H9 (cell line): ENCODE data around the gene NR5A1. TPM values are rescaled to one million over a fixed set of nuclear protein-coding genes. Genes with fewer than 3 reads are reported as not detected.

Source experiments
- DNase-seq: peaks from one replicate; pipeline ENCODE4 v3.0.0-alpha.2; 2017
- H2AFZ ChIP-seq: one replicate; pipeline ENCODE4 v1.6.1; 2013; ENCODE audit warnings: mild to moderate bottlenecking, low read length, control low read depth, moderate library complexity
- H2AK5ac ChIP-seq: 2 replicates; pipeline ENCODE4 v1.6.1; 2013; ENCODE audit warnings: low read length, control low read depth, mixed read lengths; ENCODE audit not compliant: insufficient read length
- H2BK120ac ChIP-seq: one replicate; pipeline ENCODE4 v1.6.1; 2013; ENCODE audit warnings: low read depth, mild to moderate bottlenecking, low read length, control low read depth, inconsistent platforms; ENCODE audit not compliant: poor library complexity, severe bottlenecking
- H2BK12ac ChIP-seq: 2 replicates; pipeline ENCODE4 v1.6.1; 2013; ENCODE audit warnings: low read length, control low read depth, mixed read lengths, low read depth; ENCODE audit not compliant: insufficient read length
- H2BK15ac ChIP-seq: 2 replicates; pipeline ENCODE4 v1.6.1; 2013; ENCODE audit warnings: low read depth, low read length, control low read depth
- H2BK20ac ChIP-seq: one replicate; pipeline ENCODE4 v1.6.1; 2013; ENCODE audit warnings: low read depth, mild to moderate bottlenecking, low read length, control low read depth, inconsistent platforms; ENCODE audit not compliant: poor library complexity, severe bottlenecking
- H2BK5ac ChIP-seq: 2 replicates; pipeline ENCODE4 v1.6.1; 2013; ENCODE audit warnings: low read length, control low read depth, mixed read lengths; ENCODE audit not compliant: insufficient read length
- H3K14ac ChIP-seq: 2 replicates; pipeline ENCODE4 v1.6.1; 2013; ENCODE audit warnings: low read length, control low read depth; ENCODE audit not compliant: insufficient read depth
- H3K18ac ChIP-seq: 2 replicates; pipeline ENCODE4 v1.6.1; 2013; ENCODE audit warnings: low read depth, mild to moderate bottlenecking, mixed read lengths, low read length, control low read depth; ENCODE audit not compliant: insufficient read length
- H3K23ac ChIP-seq: 2 replicates; pipeline ENCODE4 v1.6.1; 2013; ENCODE audit warnings: low read length, control low read depth, mixed read lengths, low read depth; ENCODE audit not compliant: insufficient read length
- H3K23me2 ChIP-seq: 2 replicates; pipeline ENCODE4 v1.6.1; 2013; ENCODE audit warnings: low read depth, mild to moderate bottlenecking, mixed read lengths, low read length, control low read depth; ENCODE audit not compliant: insufficient read length, poor library complexity, severe bottlenecking
- H3K27ac ChIP-seq: 2 replicates; pipeline ENCODE4 v1.5.1; 2013; ENCODE audit warnings: low read length, control low read depth, mixed read lengths, low read depth; ENCODE audit not compliant: insufficient read length
- H3K27me3 ChIP-seq: 2 replicates; pipeline ENCODE4 v1.6.1; 2013; ENCODE audit warnings: low read length, control low read depth, inconsistent platforms; ENCODE audit not compliant: insufficient read depth
- H3K4ac ChIP-seq: 2 replicates; pipeline ENCODE4 v1.6.1; 2013; ENCODE audit warnings: low read depth, mild to moderate bottlenecking, control low read depth, inconsistent platforms, low read length, moderate library complexity
- H3K4me1 ChIP-seq: 2 replicates; pipeline ENCODE4 v1.6.1; 2013; ENCODE audit warnings: low read length, control low read depth, inconsistent platforms; ENCODE audit not compliant: insufficient read depth
- H3K4me2 ChIP-seq: 2 replicates; pipeline ENCODE4 v1.6.1; 2013; ENCODE audit warnings: low read length, control low read depth, mixed read lengths; ENCODE audit not compliant: insufficient read length, insufficient read depth
- H3K56ac ChIP-seq: 2 replicates; pipeline ENCODE4 v1.6.1; 2013; ENCODE audit warnings: low read depth, mild to moderate bottlenecking, mixed read lengths, low read length, control low read depth; ENCODE audit not compliant: insufficient read length
- H3K79me1 ChIP-seq: 2 replicates; pipeline ENCODE4 v1.6.1; 2013; ENCODE audit warnings: low read depth, mild to moderate bottlenecking, moderate library complexity, low read length, control low read depth, inconsistent platforms; ENCODE audit not compliant: insufficient read depth, poor library complexity, severe bottlenecking
- H3K79me2 ChIP-seq: 2 replicates; pipeline ENCODE4 v1.6.1; 2013; ENCODE audit warnings: low read length, control low read depth, inconsistent platforms; ENCODE audit not compliant: insufficient read depth
- H3K9ac ChIP-seq: 2 replicates; pipeline ENCODE4 v1.6.1; 2013; ENCODE audit warnings: low read length, control low read depth, mixed read lengths; ENCODE audit not compliant: insufficient read length; ENCODE audit errors: extremely low read depth
- H3K9me3 ChIP-seq: one replicate; pipeline ENCODE4 v1.6.1; 2013; ENCODE audit warnings: low read depth, low read length, inconsistent platforms; ENCODE audit not compliant: control insufficient read depth
- H3T11ph ChIP-seq: one replicate; pipeline ENCODE4 v1.6.1; 2013; ENCODE audit warnings: mild to moderate bottlenecking, low read length, control low read depth, inconsistent platforms
- H4K20me1 ChIP-seq: one replicate; pipeline ENCODE4 v1.6.1; 2013; ENCODE audit not compliant: control insufficient read depth, insufficient read length, insufficient read depth
- H4K5ac ChIP-seq: 2 replicates; pipeline ENCODE4 v1.6.1; 2013; ENCODE audit warnings: low read depth, mild to moderate bottlenecking, mixed read lengths, low read length, control low read depth; ENCODE audit not compliant: insufficient read length
- H4K8ac ChIP-seq: replicated peaks from 2 replicates; pipeline ENCODE4 v1.6.1; 2013; ENCODE audit warnings: low read length, control low read depth, mixed read lengths, low read depth; ENCODE audit not compliant: insufficient read length
- H4K91ac ChIP-seq: 2 replicates; pipeline ENCODE4 v1.6.1; 2013; ENCODE audit warnings: low read depth, mild to moderate bottlenecking, moderate library complexity, mixed read lengths, low read length, control low read depth; ENCODE audit not compliant: insufficient read length
- H3K27ac Mint-ChIP-seq, 3 experiments: 2 replicates in 2 of 3; 3 replicates in 1 of 3; pipeline ENCODE4 v1.8.0; 2020 to 2021; ENCODE audit warnings: mixed read lengths in 3 of 3, mild to moderate bottlenecking in 1 of 3, moderate library complexity in 1 of 3
- H3K27me3 Mint-ChIP-seq: 2 replicates; pipeline ENCODE4 v1.8.0; 2021; ENCODE audit warnings: low read depth, mild to moderate bottlenecking, moderate library complexity, mixed read lengths
- H3K36me3 Mint-ChIP-seq, 3 experiments: 2 replicates in 2 of 3; 3 replicates in 1 of 3; pipeline ENCODE4 v1.8.0; 2020 to 2021; ENCODE audit warnings: low read depth in 3 of 3, mixed read lengths in 3 of 3; ENCODE audit not compliant: insufficient read depth in 1 of 3
- H3K4me1 Mint-ChIP-seq, 2 experiments: 2 replicates each; pipeline ENCODE4 v1.8.0; 2020; ENCODE audit warnings: mixed read lengths in 2 of 2
- H3K4me3 Mint-ChIP-seq, 2 experiments: 2 replicates in 1 of 2; 3 replicates in 1 of 2; pipeline ENCODE4 v1.8.0; 2020 to 2021; ENCODE audit warnings: mild to moderate bottlenecking in 2 of 2, mixed read lengths in 2 of 2, moderate library complexity in 1 of 2
- H3K9me3 Mint-ChIP-seq, 2 experiments: 2 replicates in 1 of 2; 3 replicates in 1 of 2; pipeline ENCODE4 v1.8.0; 2020; ENCODE audit warnings: mild to moderate bottlenecking in 2 of 2, mixed read lengths in 2 of 2, moderate library complexity in 1 of 2
- WGBS: extraction: QIAGEN DNeasy Blood & Tissue Kit; methylation state at CpG from one replicate; pipeline ENCODE4 v1.1.7; 2013; ENCODE audit warnings: missing lambda C conversion rate, low lambda C conversion rate, mixed read lengths; ENCODE audit not compliant: insufficient read length; ENCODE audit errors: extremely low coverage; 5-methylcytosine and 5-hydroxymethylcytosine counted together
- total RNA-seq: library from RNA; stranded (reverse); gene quantifications from 2 replicates; pipeline ENCODE4 v1.2.1, GENCODE V29; 2021
- TF ChIP-seq, protein P1 (sequence below): fragments of 200-600 bp; sonication (generic); conservative IDR thresholded peaks from 3 replicates; pipeline ENCODE4 v1.8.0; 2021; ENCODE audit warnings: antibody characterized with exemption, mild to moderate bottlenecking

Gene NR5A1
- total RNA-seq, 1 experiment from 2014 or later = 0.37 TPM

- H3K9me3 Mint-ChIP-seq = peaks cover 2 to 4% of the 10 kb centered on the region in 2 experiments; a peak in 2 of 5 replicates
- no peak overlapping the region for H2BK15ac ChIP-seq
- H3K4ac ChIP-seq = no peak overlapping the region
- peaks cover 4% of the 10 kb centered on the region for H3K23me2 ChIP-seq
- H3K36me3 Mint-ChIP-seq = no peaks in the 10 kb centered on the region; a peak in 1 of 7 replicates
- no peak overlapping the region; the same call in 1 of the 2 replicates for H3K14ac ChIP-seq
- H3T11ph ChIP-seq = no peak overlapping the region
- peaks cover 3% of the 10 kb centered on the region; the same call in 1 of the 2 replicates for H3K27me3 ChIP-seq
- H3K23ac ChIP-seq = no peak overlapping the region
- H3K79me1 ChIP-seq = no peaks in the 10 kb centered on the region
- no peak overlapping the region for H2AK5ac ChIP-seq
- no peak for DNase-seq
- no peak overlapping the region for H2BK12ac ChIP-seq
- no peak overlapping the region for H4K8ac ChIP-seq
- H3K79me2 ChIP-seq = no peaks in the 10 kb centered on the region
- H3K27ac ChIP-seq = no peak overlapping the region
- H3K27ac Mint-ChIP-seq = no peak overlapping the region
- no peak overlapping the region for H2BK5ac ChIP-seq
- no peak overlapping the region for H2BK20ac ChIP-seq
- peaks cover 74% of the 10 kb centered on the region for H3K27me3 Mint-ChIP-seq
- H3K9me3 ChIP-seq = no peaks in the 10 kb centered on the region
- H4K20me1 ChIP-seq = peaks cover 3% of the 10 kb centered on the region
- peaks cover 17 to 46% of the 10 kb centered on the region in 2 experiments for H3K4me1 Mint-ChIP-seq
- H4K91ac ChIP-seq = no peak overlapping the region
- H3K56ac ChIP-seq = no peak overlapping the region
- H2BK120ac ChIP-seq = no peak overlapping the region
- no peak overlapping the region for H3K4me2 ChIP-seq
- H3K18ac ChIP-seq = no peak overlapping the region
- H3K4me1 ChIP-seq = no peaks in the 10 kb centered on the region
- H3K9ac ChIP-seq = no peak overlapping the region
- WGBS = no CpG with 5 or more reads among the region's 16 CpGs
- H4K5ac ChIP-seq = no peak overlapping the region
- TF ChIP-seq, protein P1, sequence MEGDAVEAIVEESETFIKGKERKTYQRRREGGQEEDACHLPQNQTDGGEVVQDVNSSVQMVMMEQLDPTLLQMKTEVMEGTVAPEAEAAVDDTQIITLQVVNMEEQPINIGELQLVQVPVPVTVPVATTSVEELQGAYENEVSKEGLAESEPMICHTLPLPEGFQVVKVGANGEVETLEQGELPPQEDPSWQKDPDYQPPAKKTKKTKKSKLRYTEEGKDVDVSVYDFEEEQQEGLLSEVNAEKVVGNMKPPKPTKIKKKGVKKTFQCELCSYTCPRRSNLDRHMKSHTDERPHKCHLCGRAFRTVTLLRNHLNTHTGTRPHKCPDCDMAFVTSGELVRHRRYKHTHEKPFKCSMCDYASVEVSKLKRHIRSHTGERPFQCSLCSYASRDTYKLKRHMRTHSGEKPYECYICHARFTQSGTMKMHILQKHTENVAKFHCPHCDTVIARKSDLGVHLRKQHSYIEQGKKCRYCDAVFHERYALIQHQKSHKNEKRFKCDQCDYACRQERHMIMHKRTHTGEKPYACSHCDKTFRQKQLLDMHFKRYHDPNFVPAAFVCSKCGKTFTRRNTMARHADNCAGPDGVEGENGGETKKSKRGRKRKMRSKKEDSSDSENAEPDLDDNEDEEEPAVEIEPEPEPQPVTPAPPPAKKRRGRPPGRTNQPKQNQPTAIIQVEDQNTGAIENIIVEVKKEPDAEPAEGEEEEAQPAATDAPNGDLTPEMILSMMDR = no peak
- H2AFZ ChIP-seq = no peak overlapping the region
- H3K4me3 Mint-ChIP-seq = no peak overlapping the region
Measured at GRCh38 chr9:124479371-124479770, 27.8 kb downstream of the NR5A1 start.
